Neutrophil (primary cell): Measurements from ENCODE around the gene THAP5.
"Not testable (repeated sequence)": the region's sequence is repeated elsewhere in the genome, so short reads cannot be mapped to it uniquely, and the experiment has no call there.

ENCODE experiments used
- H3K27ac ChIP-seq: fragments of 200-600 bp; sonication (generic); 2 replicates; pipeline ENCODE4 v1.5.1; 2016; ENCODE audit warnings: mild to moderate bottlenecking, moderate library complexity
- H3K27me3 ChIP-seq: fragments of 200-600 bp; sonication (generic); 2 replicates; pipeline ENCODE4 v1.6.0; 2016; ENCODE audit warnings: mild to moderate bottlenecking
- H3K36me3 ChIP-seq: fragments of 200-600 bp; sonication (generic); 2 replicates; pipeline ENCODE4 v1.5.1; 2017
- H3K4me1 ChIP-seq, 2 experiments: fragments of 200-600 bp in 1 of 2; sonication (generic) in 1 of 2; 1 replicate in 1 of 2; 2 replicates in 1 of 2; pipeline versions ENCODE4 v1.5.1 to v1.6.1; 2013 to 2016; ENCODE audit warnings: low read depth in 1 of 2, low read length in 1 of 2, mild to moderate bottlenecking in 1 of 2, moderate library complexity in 1 of 2; ENCODE audit not compliant: control insufficient read depth in 1 of 2, insufficient read depth in 1 of 2
- H3K4me3 ChIP-seq, 2 experiments: fragments of 200-600 bp in 1 of 2; sonication (generic) in 1 of 2; 1 replicate in 1 of 2; 2 replicates in 1 of 2; pipeline ENCODE4 v1.5.1; 2013 to 2016; ENCODE audit warnings: low read depth in 1 of 2, low read length in 1 of 2, mild to moderate bottlenecking in 1 of 2, moderate library complexity in 1 of 2
- H3K9me3 ChIP-seq: fragments of 200-600 bp; sonication (generic); 2 replicates; pipeline ENCODE4 v1.5.1; 2016
- CTCF ChIP-seq: fragments of 200-600 bp; sonication (generic); IDR thresholded peaks from 2 replicates; pipeline ENCODE4 v1.5.1; 2016; ENCODE audit warnings: antibody characterized with exemption

THAP5 gene

GRCh38 chr7:108559253-108559652 is 10.3 kb downstream of the THAP5 start:
- no peak overlapping the region for H3K27ac ChIP-seq
- H3K4me3 ChIP-seq, result no peak overlapping the region
- no peaks in the 10 kb centered on the region for H3K4me1 ChIP-seq
- no peaks in the 10 kb centered on the region for H3K9me3 ChIP-seq
- TF ChIP-seq CTCF, result no peak
- H3K36me3 ChIP-seq, result peaks cover under 1% of the 10 kb centered on the region
- no peaks in the 10 kb centered on the region for H3K27me3 ChIP-seq

GRCh38 chr7:108557617-108558016 is 11.9 kb downstream of the THAP5 start:
- no peak overlapping the region for H3K4me3 ChIP-seq
- no peak overlapping the region for H3K27ac ChIP-seq
- H3K9me3 ChIP-seq, result no peaks in the 10 kb centered on the region
- H3K4me1 ChIP-seq, result no peaks in the 10 kb centered on the region
- no peaks in the 10 kb centered on the region for H3K36me3 ChIP-seq
- TF ChIP-seq CTCF, result no peak
- H3K27me3 ChIP-seq, result no peaks in the 10 kb centered on the region

GRCh38 chr7:108557191-108557590 is 12.3 kb downstream of the THAP5 start:
- no peak for TF ChIP-seq CTCF
- no peaks in the 10 kb centered on the region for H3K4me1 ChIP-seq
- no peaks in the 10 kb centered on the region for H3K27me3 ChIP-seq
- no peak overlapping the region for H3K4me3 ChIP-seq
- no peak overlapping the region for H3K27ac ChIP-seq
- no peaks in the 10 kb centered on the region for H3K9me3 ChIP-seq
- no peaks in the 10 kb centered on the region for H3K36me3 ChIP-seq

- H3K9me3 ChIP-seq, H3K4me1 ChIP-seq, H3K27ac ChIP-seq, H3K4me3 ChIP-seq, H3K27me3 ChIP-seq, H3K36me3 ChIP-seq: not testable (repeated sequence)
These were observed 12.8 kb downstream of the THAP5 start for GRCh38 chr7:108556665-108557064.

GRCh38 chr7:108548141-108548896 is 21.2 kb downstream of the THAP5 start:
- not testable (repeated sequence) for H3K4me3 ChIP-seq, H3K27me3 ChIP-seq, H3K36me3 ChIP-seq, H3K4me1 ChIP-seq, H3K9me3 ChIP-seq, H3K27ac ChIP-seq

GRCh38 chr7:108541478-108541877 is 28.0 kb downstream of the THAP5 start:
- TF ChIP-seq CTCF, result no peak

GRCh38 chr7:108538685-108539084 is 30.8 kb downstream of the THAP5 start:
- not testable (repeated sequence) for H3K4me1 ChIP-seq, H3K4me3 ChIP-seq, H3K9me3 ChIP-seq, H3K36me3 ChIP-seq, H3K27ac ChIP-seq, H3K27me3 ChIP-seq

More at GRCh38 chr7:108541478-108541877, 28.0 kb downstream of the THAP5 start:
- no peaks in the 10 kb centered on the region for H3K9me3 ChIP-seq
- no peak overlapping the region for H3K27ac ChIP-seq
- H3K4me3 ChIP-seq, result no peak overlapping the region
- no peaks in the 10 kb centered on the region for H3K36me3 ChIP-seq
- H3K4me1 ChIP-seq, result no peaks in the 10 kb centered on the region
- H3K27me3 ChIP-seq, result no peaks in the 10 kb centered on the region

GRCh38 chr7:108538236-108538635 is 31.3 kb downstream of the THAP5 start:
- H3K27me3 ChIP-seq, H3K9me3 ChIP-seq, H3K27ac ChIP-seq, H3K36me3 ChIP-seq, H3K4me3 ChIP-seq, H3K4me1 ChIP-seq: not testable (repeated sequence)
